ENCODE measurements around the gene PAX6. TPM values are rescaled to one million over a fixed set of nuclear protein-coding genes. Genes with fewer than 3 reads are reported as not detected.
A peak's percentile ranks its signal among the peaks of the same experiment; 100 is the strongest.

Gene PAX6
- total and polyA plus RNA-seq, 5 donors from 2014 or later, result not detected

GRCh38 chr11:31824879-31825837 is 14.0 kb upstream of the PAX6 start:
- Mint-ChIP-seq H3K27me3 (peaks cover 94% of the 10 kb centered on the region), H3K4me1 (peaks cover 16 to 34% (median 19%) of the 10 kb centered on the region in 4 donors), H3K9me3 (peaks cover 0 to 16% (median 0%) of the 10 kb centered on the region in 7 donors), H3K4me3 (peak overlapping the region in 1 of 4 donors; percentile 46), H3K36me3 (no peaks in the 10 kb centered on the region), H3K27ac (peak overlapping the region in 1 of 3 donors; percentile 85)
- Histone ChIP-seq H3K4me1 (ENCODE audit: control insufficient read depth, insufficient read depth, low read length, poor library complexity, severe bottlenecking) (peaks cover 12% of the 10 kb centered on the region), H3K4me3 (ENCODE audit: low read depth, low read length) (no peak overlapping the region), H3K27me3 (ENCODE audit: control insufficient read depth, insufficient read depth, low read length) (peaks cover 57% of the 10 kb centered on the region), H3K36me3 (ENCODE audit: control insufficient read depth, insufficient read depth, low read length) (no peaks in the 10 kb centered on the region), H3K27ac (ENCODE audit: insufficient read depth, low read length, poor library complexity, severe bottlenecking) (no peak overlapping the region), H3K9me3 (ENCODE audit: control insufficient read depth in 2 of 2, low read length in 2 of 2) (peaks cover 0 to 4% of the 10 kb centered on the region in 2 experiments)
- ATAC-seq (ENCODE audit: low read depth in 2 of 2) (no peak), DNase-seq (no peak)

- ATAC-seq (ENCODE audit: low read depth in 2 of 2), result no peak
- Mint-ChIP-seq H3K27me3 (peaks cover 94% of the 10 kb centered on the region), H3K4me1 (peaks cover 16 to 34% (median 19%) of the 10 kb centered on the region in 4 donors), H3K9me3 (peaks cover 0 to 15% (median 0%) of the 10 kb centered on the region in 7 donors), H3K36me3 (no peaks in the 10 kb centered on the region), H3K27ac (no peak overlapping the region), H3K4me3 (peak overlapping the region in 2 of 4 donors; percentile 29 to 46)
- Histone ChIP-seq H3K4me1 (ENCODE audit: control insufficient read depth, insufficient read depth, low read length, poor library complexity, severe bottlenecking) (peaks cover 12% of the 10 kb centered on the region), H3K36me3 (ENCODE audit: control insufficient read depth, insufficient read depth, low read length) (no peaks in the 10 kb centered on the region), H3K27me3 (ENCODE audit: control insufficient read depth, insufficient read depth, low read length) (peaks cover 51% of the 10 kb centered on the region), H3K4me3 (ENCODE audit: low read depth, low read length) (no peak overlapping the region), H3K9me3 (ENCODE audit: control insufficient read depth in 2 of 2, low read length in 2 of 2) (peaks cover 0 to 4% of the 10 kb centered on the region in 2 experiments), H3K27ac (ENCODE audit: insufficient read depth, low read length, poor library complexity, severe bottlenecking) (no peak overlapping the region)
- DNase-seq, result no peak
Measured at GRCh38 chr11:31824332-31824878, 13.3 kb upstream of the PAX6 start.

- Mint-ChIP-seq H3K9me3 (peaks cover 0 to 12% (median 0%) of the 10 kb centered on the region in 7 donors), H3K4me3 (peak overlapping the region in 1 of 4 donors; percentile 4)
- H3K27ac ChIP-seq (ENCODE audit: insufficient read depth, low read length, poor library complexity, severe bottlenecking), result no peak overlapping the region
Measured at GRCh38 chr11:31823644-31824331, 12.7 kb upstream of the PAX6 start.

GRCh38 chr11:31822927-31823643 is 12.0 kb upstream of the PAX6 start:
- Mint-ChIP-seq H3K27me3 (peaks cover 96% of the 10 kb centered on the region), H3K9me3 (peaks cover 0 to 12% (median 0%) of the 10 kb centered on the region in 7 donors), H3K27ac (no peak overlapping the region), H3K4me3 (peak overlapping the region in 1 of 4 donors; percentile 0), H3K36me3 (no peaks in the 10 kb centered on the region), H3K4me1 (peaks cover 16 to 41% (median 18%) of the 10 kb centered on the region in 4 donors)
- no peak overlapping the region for H3K4me3 ChIP-seq (ENCODE audit: low read depth, low read length)
- H3K4me1 ChIP-seq (ENCODE audit: control insufficient read depth, insufficient read depth, low read length, poor library complexity, severe bottlenecking), result peaks cover 15% of the 10 kb centered on the region
- H3K27me3 ChIP-seq (ENCODE audit: control insufficient read depth, insufficient read depth, low read length), result peaks cover 45% of the 10 kb centered on the region
- no peak for DNase-seq
- H3K9me3 ChIP-seq (ENCODE audit: control insufficient read depth in 2 of 2, low read length in 2 of 2), result peaks cover 0 to 4% of the 10 kb centered on the region in 2 experiments
- no peaks in the 10 kb centered on the region for H3K36me3 ChIP-seq (ENCODE audit: control insufficient read depth, insufficient read depth, low read length)
- no peak for ATAC-seq (ENCODE audit: low read depth in 2 of 2)
- H3K27ac ChIP-seq (ENCODE audit: insufficient read depth, low read length, poor library complexity, severe bottlenecking), result no peak overlapping the region

More at GRCh38 chr11:31823644-31824331, 12.7 kb upstream of the PAX6 start:
- H3K36me3 ChIP-seq (ENCODE audit: control insufficient read depth, insufficient read depth, low read length), result no peaks in the 10 kb centered on the region
- ATAC-seq (ENCODE audit: low read depth in 2 of 2) (no peak), DNase-seq (no peak)
- H3K27ac Mint-ChIP-seq, result no peak overlapping the region
- H3K4me1 Mint-ChIP-seq, result peaks cover 16 to 37% (median 19%) of the 10 kb centered on the region in 4 donors
- peaks cover 12% of the 10 kb centered on the region for H3K4me1 ChIP-seq (ENCODE audit: control insufficient read depth, insufficient read depth, low read length, poor library complexity, severe bottlenecking)
- peaks cover 0 to 4% of the 10 kb centered on the region in 2 experiments for H3K9me3 ChIP-seq (ENCODE audit: control insufficient read depth in 2 of 2, low read length in 2 of 2)
- peaks cover 46% of the 10 kb centered on the region for H3K27me3 ChIP-seq (ENCODE audit: control insufficient read depth, insufficient read depth, low read length)
- no peak overlapping the region for H3K4me3 ChIP-seq (ENCODE audit: low read depth, low read length)
- no peaks in the 10 kb centered on the region for H3K36me3 Mint-ChIP-seq
- H3K27me3 Mint-ChIP-seq, result peaks cover 94% of the 10 kb centered on the region

GRCh38 chr11:31822175-31822926 is 11.2 kb upstream of the PAX6 start:
- Mint-ChIP-seq H3K4me3 (peak overlapping the region in 1 of 4 donors; percentile 0), H3K27ac (no peak overlapping the region)

GRCh38 chr11:31821766-31822165 is 10.6 kb upstream of the PAX6 start:
- Mint-ChIP-seq H3K27me3 (peaks cover 95% of the 10 kb centered on the region), H3K4me3 (no peak overlapping the region), H3K27ac (no peak overlapping the region), H3K9me3 (peaks cover 0 to 10% (median 0%) of the 10 kb centered on the region in 7 donors), H3K4me1 (peaks cover 11 to 38% (median 13%) of the 10 kb centered on the region in 4 donors), H3K36me3 (no peaks in the 10 kb centered on the region)
- ATAC-seq (ENCODE audit: low read depth in 2 of 2) (no peak), DNase-seq (no peak)
- Histone ChIP-seq H3K27me3 (ENCODE audit: control insufficient read depth, insufficient read depth, low read length) (peaks cover 41% of the 10 kb centered on the region), H3K9me3 (ENCODE audit: control insufficient read depth in 2 of 2, low read length in 2 of 2) (peaks cover 0 to 4% of the 10 kb centered on the region in 2 experiments), H3K4me3 (ENCODE audit: low read depth, low read length) (no peak overlapping the region), H3K27ac (ENCODE audit: insufficient read depth, low read length, poor library complexity, severe bottlenecking) (no peak overlapping the region), H3K36me3 (ENCODE audit: control insufficient read depth, insufficient read depth, low read length) (no peaks in the 10 kb centered on the region), H3K4me1 (ENCODE audit: control insufficient read depth, insufficient read depth, low read length, poor library complexity, severe bottlenecking) (peaks cover 26% of the 10 kb centered on the region)

More at GRCh38 chr11:31822175-31822926, 11.2 kb upstream of the PAX6 start:
- peaks cover 92% of the 10 kb centered on the region for H3K27me3 Mint-ChIP-seq
- no peak for DNase-seq
- no peaks in the 10 kb centered on the region for H3K36me3 ChIP-seq (ENCODE audit: control insufficient read depth, insufficient read depth, low read length)
- H3K27me3 ChIP-seq (ENCODE audit: control insufficient read depth, insufficient read depth, low read length), result peaks cover 41% of the 10 kb centered on the region
- no peak for ATAC-seq (ENCODE audit: low read depth in 2 of 2)
- H3K27ac ChIP-seq (ENCODE audit: insufficient read depth, low read length, poor library complexity, severe bottlenecking), result no peak overlapping the region
- H3K4me1 ChIP-seq (ENCODE audit: control insufficient read depth, insufficient read depth, low read length, poor library complexity, severe bottlenecking), result peaks cover 20% of the 10 kb centered on the region
- H3K9me3 ChIP-seq (ENCODE audit: control insufficient read depth in 2 of 2, low read length in 2 of 2), result peaks cover 0 to 4% of the 10 kb centered on the region in 2 experiments
- peaks cover 0 to 12% (median 0%) of the 10 kb centered on the region in 7 donors for H3K9me3 Mint-ChIP-seq
- H3K4me1 Mint-ChIP-seq, result peaks cover 10 to 36% (median 14%) of the 10 kb centered on the region in 4 donors
- no peaks in the 10 kb centered on the region for H3K36me3 Mint-ChIP-seq
- H3K4me3 ChIP-seq (ENCODE audit: low read depth, low read length), result no peak overlapping the region

Measured in CD4-positive, CD25-positive, alpha-beta regulatory T cell (primary cell).